OCI-LY3 (cell line): ENCODE results near the gene STRIP1.

ENCODE experiments used
- EZH2phosphoT487 ChIP-seq: fragments of 200-600 bp; shearing (Covaris generic); IDR thresholded peaks from 2 replicates; pipeline ENCODE4 v1.6.1; 2018; ENCODE audit warnings: antibody characterized with exemption, mixed run types, low read depth
- TF ChIP-seq, protein P1 (sequence below): fragments of 200-600, 300-600 bp; sonication (generic); IDR thresholded peaks from 2 replicates; pipeline ENCODE4 v1.5.1; 2014; ENCODE audit warnings: antibody characterized with exemption, low read length, low read depth

GRCh38 chr1:109989506-109990301 lies 44.7 kb upstream of the STRIP1 start:
- TF ChIP-seq, protein P1, sequence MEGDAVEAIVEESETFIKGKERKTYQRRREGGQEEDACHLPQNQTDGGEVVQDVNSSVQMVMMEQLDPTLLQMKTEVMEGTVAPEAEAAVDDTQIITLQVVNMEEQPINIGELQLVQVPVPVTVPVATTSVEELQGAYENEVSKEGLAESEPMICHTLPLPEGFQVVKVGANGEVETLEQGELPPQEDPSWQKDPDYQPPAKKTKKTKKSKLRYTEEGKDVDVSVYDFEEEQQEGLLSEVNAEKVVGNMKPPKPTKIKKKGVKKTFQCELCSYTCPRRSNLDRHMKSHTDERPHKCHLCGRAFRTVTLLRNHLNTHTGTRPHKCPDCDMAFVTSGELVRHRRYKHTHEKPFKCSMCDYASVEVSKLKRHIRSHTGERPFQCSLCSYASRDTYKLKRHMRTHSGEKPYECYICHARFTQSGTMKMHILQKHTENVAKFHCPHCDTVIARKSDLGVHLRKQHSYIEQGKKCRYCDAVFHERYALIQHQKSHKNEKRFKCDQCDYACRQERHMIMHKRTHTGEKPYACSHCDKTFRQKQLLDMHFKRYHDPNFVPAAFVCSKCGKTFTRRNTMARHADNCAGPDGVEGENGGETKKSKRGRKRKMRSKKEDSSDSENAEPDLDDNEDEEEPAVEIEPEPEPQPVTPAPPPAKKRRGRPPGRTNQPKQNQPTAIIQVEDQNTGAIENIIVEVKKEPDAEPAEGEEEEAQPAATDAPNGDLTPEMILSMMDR = no peak
- TF ChIP-seq EZH2phosphoT487 = no peak
